Mesenchymal stem cell (in vitro differentiated cells and primary cell): Measurements from ENCODE around the gene E2F3.
"Not testable (repeated sequence)": the region's sequence is repeated elsewhere in the genome, so short reads cannot be mapped to it uniquely, and the experiment has no call there.

Source experiments
- DNase-seq: peaks from one replicate; pipeline ENCODE4 v3.0.0-alpha.2; 2013
- H2AFZ ChIP-seq: one replicate; pipeline ENCODE4 v1.6.1; 2013; ENCODE audit warnings: low read depth, mild to moderate bottlenecking, control low read depth, inconsistent platforms, low read length, moderate library complexity
- H2AK5ac ChIP-seq: 2 replicates; pipeline ENCODE4 v1.6.1; 2013; ENCODE audit warnings: low read length, moderate library complexity, mild to moderate bottlenecking, inconsistent platforms; ENCODE audit not compliant: severe bottlenecking
- H2BK120ac ChIP-seq: one replicate; pipeline ENCODE4 v1.6.1; 2013; ENCODE audit warnings: low read depth, mild to moderate bottlenecking, inconsistent platforms, low read length, moderate library complexity
- H2BK12ac ChIP-seq, 2 experiments: one replicate each; pipeline ENCODE4 v1.6.1; 2013; ENCODE audit warnings: inconsistent platforms in 2 of 2, low read length in 2 of 2, mild to moderate bottlenecking in 2 of 2, moderate library complexity in 2 of 2, control low read depth in 1 of 2
- H2BK15ac ChIP-seq: one replicate; pipeline ENCODE4 v1.6.1; 2013; ENCODE audit warnings: mild to moderate bottlenecking, low read depth, inconsistent platforms; ENCODE audit not compliant: poor library complexity, severe bottlenecking
- H2BK5ac ChIP-seq: 2 replicates; pipeline ENCODE4 v1.6.1; 2013; ENCODE audit warnings: low read depth, mild to moderate bottlenecking, low read length, control low read depth, inconsistent platforms; ENCODE audit not compliant: poor library complexity, severe bottlenecking
- H3K14ac ChIP-seq, 2 experiments: one replicate each; pipeline ENCODE4 v1.6.1; 2013; ENCODE audit warnings: inconsistent platforms in 2 of 2, low read length in 2 of 2, control low read depth in 1 of 2, mild to moderate bottlenecking in 1 of 2, moderate library complexity in 1 of 2
- H3K18ac ChIP-seq, 2 experiments: one replicate each; pipeline ENCODE4 v1.6.1; 2013; ENCODE audit warnings: inconsistent platforms in 2 of 2, low read length in 2 of 2, control low read depth in 1 of 2, low read depth in 1 of 2, mild to moderate bottlenecking in 1 of 2
- H3K23ac ChIP-seq, 2 experiments: one replicate each; pipeline ENCODE4 v1.6.1; 2013; ENCODE audit warnings: inconsistent platforms in 2 of 2, low read length in 2 of 2, mild to moderate bottlenecking in 2 of 2, moderate library complexity in 2 of 2, control low read depth in 1 of 2
- H3K27ac ChIP-seq: 2 replicates; pipeline ENCODE4 v1.5.1; 2013; ENCODE audit warnings: mild to moderate bottlenecking, moderate library complexity, low read length, control low read depth, inconsistent platforms; ENCODE audit not compliant: poor library complexity, severe bottlenecking
- H3K27me3 ChIP-seq, 2 experiments: 2 replicates each; pipeline versions ENCODE4 v1.6.1 to v1.7.0; 2013; ENCODE audit warnings: low read length in 2 of 2, mild to moderate bottlenecking in 2 of 2, moderate library complexity in 2 of 2, control low read depth in 1 of 2, inconsistent platforms in 1 of 2; ENCODE audit not compliant: control insufficient read depth in 1 of 2, insufficient read depth in 1 of 2
- H3K36me3 ChIP-seq, 2 experiments: 2 replicates each; pipeline versions ENCODE4 v1.6.1 to v1.7.0; 2013; ENCODE audit warnings: low read length in 2 of 2, control low read depth in 1 of 2, inconsistent platforms in 1 of 2, low read depth in 1 of 2, mild to moderate bottlenecking in 1 of 2; ENCODE audit not compliant: insufficient read depth in 2 of 2, control insufficient read depth in 1 of 2
- H3K4ac ChIP-seq, 2 experiments: one replicate each; pipeline ENCODE4 v1.6.1; 2013; ENCODE audit warnings: inconsistent platforms in 2 of 2, low read length in 2 of 2, mild to moderate bottlenecking in 2 of 2, moderate library complexity in 2 of 2, control low read depth in 1 of 2, low read depth in 1 of 2
- H3K4me1 ChIP-seq: 2 replicates; pipeline ENCODE4 v1.6.1; 2013; ENCODE audit warnings: low read depth, low read length, control low read depth; ENCODE audit not compliant: control insufficient read depth, insufficient read depth
- H3K4me2 ChIP-seq: 2 replicates; pipeline ENCODE4 v1.6.1; 2013; ENCODE audit warnings: low read length, mild to moderate bottlenecking, inconsistent platforms; ENCODE audit not compliant: poor library complexity, severe bottlenecking
- H3K4me3 ChIP-seq, 2 experiments: 2 replicates each; pipeline versions ENCODE4 v1.5.1 to v1.7.0; 2013; ENCODE audit warnings: low read length in 2 of 2, mild to moderate bottlenecking in 2 of 2, control low read depth in 1 of 2, low read depth in 1 of 2; ENCODE audit not compliant: insufficient read depth in 1 of 2
- H3K79me1 ChIP-seq: replicated peaks from 2 replicates; pipeline ENCODE4 v1.6.1; 2013; ENCODE audit warnings: mild to moderate bottlenecking, control low read depth, low read length, inconsistent platforms; ENCODE audit not compliant: poor library complexity, severe bottlenecking
- H3K9ac ChIP-seq: 2 replicates; pipeline ENCODE4 v1.7.0; 2013; ENCODE audit warnings: mild to moderate bottlenecking, low read length, moderate library complexity
- H3K9me3 ChIP-seq: 2 replicates; pipeline ENCODE4 v1.7.0; 2013; ENCODE audit warnings: mild to moderate bottlenecking, low read length; ENCODE audit not compliant: control insufficient read depth
- H4K8ac ChIP-seq: one replicate; pipeline ENCODE4 v1.6.1; 2013; ENCODE audit warnings: inconsistent platforms, mild to moderate bottlenecking, low read length, moderate library complexity
- H4K91ac ChIP-seq: one replicate; pipeline ENCODE4 v1.6.1; 2013; ENCODE audit warnings: mild to moderate bottlenecking, low read length, inconsistent platforms
- WGBS: methylation state at CpG from one replicate; pipeline ENCODE4 v1.1.7; 2013; ENCODE audit warnings: mixed read lengths; 5-methylcytosine and 5-hydroxymethylcytosine counted together

E2F3 gene

GRCh38 chr6:20509212-20509611 lies 107.5 kb downstream of the E2F3 start:
- Histone ChIP-seq H2BK15ac (no peak overlapping the region), H3K18ac (no peak overlapping the region), H3K27ac (no peak overlapping the region), H2AK5ac (no peak overlapping the region), H3K27me3 (no peaks in the 10 kb centered on the region), H4K8ac (no peak overlapping the region), H3K23ac (no peak overlapping the region), H3K14ac (no peak overlapping the region), H3K9me3 (no peaks in the 10 kb centered on the region), H3K4me2 (no peak overlapping the region), H2AFZ (no peak overlapping the region), H4K91ac (no peak overlapping the region), H3K4ac (no peak overlapping the region), H3K4me3 (no peak overlapping the region), H3K9ac (no peak overlapping the region), H2BK120ac (no peak overlapping the region), H2BK12ac (no peak overlapping the region), H2BK5ac (no peak overlapping the region), H3K79me1 (no peaks in the 10 kb centered on the region), H3K4me1 (peaks cover 1% of the 10 kb centered on the region), H3K36me3 (no peaks in the 10 kb centered on the region)
- WGBS: 29% methylated on average over 1 of the region's 2 CpGs
- DNase-seq: peak; percentile 10

GRCh38 chr6:20511852-20512251 lies 110.2 kb downstream of the E2F3 start:
- no peak overlapping the region for H2BK12ac ChIP-seq
- no peak overlapping the region for H2AK5ac ChIP-seq
- H3K18ac ChIP-seq: no peak overlapping the region
- DNase-seq: no peak
- no peak overlapping the region for H3K4me3 ChIP-seq
- no peak overlapping the region for H3K4ac ChIP-seq
- WGBS: 88% methylated on average over 2 of the region's 2 CpGs
- H3K27me3 ChIP-seq: no peaks in the 10 kb centered on the region
- H4K8ac ChIP-seq: no peak overlapping the region
- peaks cover 1% of the 10 kb centered on the region for H3K4me1 ChIP-seq
- H4K91ac ChIP-seq: no peak overlapping the region
- no peaks in the 10 kb centered on the region for H3K36me3 ChIP-seq
- no peaks in the 10 kb centered on the region for H3K79me1 ChIP-seq
- H2BK5ac ChIP-seq: no peak overlapping the region
- H3K27ac ChIP-seq: no peak overlapping the region
- no peak overlapping the region for H2AFZ ChIP-seq
- no peak overlapping the region for H3K9ac ChIP-seq
- no peaks in the 10 kb centered on the region for H3K9me3 ChIP-seq
- H2BK120ac ChIP-seq: no peak overlapping the region
- H3K4me2 ChIP-seq: no peak overlapping the region
- no peak overlapping the region for H3K23ac ChIP-seq
- no peak overlapping the region for H3K14ac ChIP-seq
- no peak overlapping the region for H2BK15ac ChIP-seq

- H2AFZ ChIP-seq, H3K4me1 ChIP-seq, H2AK5ac ChIP-seq, H3K9ac ChIP-seq, H3K36me3 ChIP-seq, H4K8ac ChIP-seq, H2BK15ac ChIP-seq, H2BK120ac ChIP-seq, H3K23ac ChIP-seq, H3K79me1 ChIP-seq, H3K18ac ChIP-seq, H3K4me2 ChIP-seq, H4K91ac ChIP-seq, H2BK5ac ChIP-seq, H3K4me3 ChIP-seq, H3K14ac ChIP-seq, H3K27ac ChIP-seq, H3K9me3 ChIP-seq, H2BK12ac ChIP-seq, H3K4ac ChIP-seq, DNase-seq, H3K27me3 ChIP-seq: not testable (repeated sequence)
- 80% methylated on average over 2 of the region's 3 CpGs for WGBS
These were observed 123.5 kb downstream of the E2F3 start for GRCh38 chr6:20525208-20525607.

GRCh38 chr6:20529086-20529448 lies 127.4 kb downstream of the E2F3 start:
- not testable (repeated sequence) for H3K14ac ChIP-seq, H3K27ac ChIP-seq, H2AK5ac ChIP-seq, H4K8ac ChIP-seq, H3K18ac ChIP-seq, H3K4me2 ChIP-seq, H3K4ac ChIP-seq, H3K23ac ChIP-seq, H2BK12ac ChIP-seq, H4K91ac ChIP-seq, H2BK120ac ChIP-seq, H3K27me3 ChIP-seq, H2BK5ac ChIP-seq, H3K79me1 ChIP-seq, H2AFZ ChIP-seq, H3K4me1 ChIP-seq, H3K4me3 ChIP-seq, H3K9me3 ChIP-seq, H2BK15ac ChIP-seq, H3K9ac ChIP-seq, H3K36me3 ChIP-seq
- peak; percentile 64 for DNase-seq
- 45% methylated on average over 3 of the region's 5 CpGs for WGBS
